ENCODE results near the gene IQGAP2.
"Not testable (repeated sequence)": the region's sequence is repeated elsewhere in the genome, so short reads cannot be mapped to it uniquely, and the experiment has no call there.

IQGAP2 gene

DNA sequence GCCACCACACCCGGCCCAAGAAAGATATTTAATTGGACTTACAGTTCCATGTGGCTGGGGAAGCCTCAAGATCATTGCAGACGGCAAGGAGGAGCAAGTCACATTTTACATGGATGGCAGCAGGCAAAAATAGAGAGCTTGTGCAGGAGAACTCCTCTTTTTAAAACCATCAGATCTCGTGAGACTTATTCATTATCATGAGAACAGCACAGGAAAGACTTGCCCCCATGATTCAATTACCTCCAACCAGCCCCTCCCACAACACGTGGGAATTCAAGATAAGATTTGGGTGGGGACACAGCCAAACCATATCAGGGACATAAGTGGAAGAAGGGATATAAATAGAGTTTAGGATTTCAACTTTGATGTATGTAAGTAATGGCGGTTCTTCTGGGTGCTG is 115.2 kb downstream of the IQGAP2 start:
- DNase-seq = not testable (repeated sequence)

DNA sequence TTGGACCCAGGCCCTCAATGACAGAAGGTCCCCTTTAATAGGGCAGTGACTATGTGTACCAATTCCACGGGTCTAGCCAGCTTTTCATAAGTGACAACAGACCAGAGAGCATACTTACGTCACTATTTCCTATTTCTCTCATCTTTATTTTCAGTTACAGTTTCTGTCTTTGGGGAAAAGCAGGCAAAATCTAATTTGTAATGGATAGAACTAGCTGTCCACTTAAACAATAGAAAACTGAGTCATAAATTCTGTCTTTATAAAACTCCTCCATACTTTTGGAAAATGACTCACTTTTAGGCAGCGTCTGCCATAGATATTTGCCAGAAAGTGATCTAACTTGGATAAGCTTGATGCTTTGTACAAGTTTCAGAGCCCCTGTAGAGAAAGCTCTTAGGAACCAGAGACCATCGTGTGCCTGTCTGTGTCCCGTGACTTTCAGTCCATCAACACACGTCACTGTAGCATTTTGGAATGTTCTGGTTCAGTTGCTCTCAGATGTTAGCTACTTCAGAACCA is 118.2 kb downstream of the IQGAP2 start:
- DNase-seq = no peak

DNA sequence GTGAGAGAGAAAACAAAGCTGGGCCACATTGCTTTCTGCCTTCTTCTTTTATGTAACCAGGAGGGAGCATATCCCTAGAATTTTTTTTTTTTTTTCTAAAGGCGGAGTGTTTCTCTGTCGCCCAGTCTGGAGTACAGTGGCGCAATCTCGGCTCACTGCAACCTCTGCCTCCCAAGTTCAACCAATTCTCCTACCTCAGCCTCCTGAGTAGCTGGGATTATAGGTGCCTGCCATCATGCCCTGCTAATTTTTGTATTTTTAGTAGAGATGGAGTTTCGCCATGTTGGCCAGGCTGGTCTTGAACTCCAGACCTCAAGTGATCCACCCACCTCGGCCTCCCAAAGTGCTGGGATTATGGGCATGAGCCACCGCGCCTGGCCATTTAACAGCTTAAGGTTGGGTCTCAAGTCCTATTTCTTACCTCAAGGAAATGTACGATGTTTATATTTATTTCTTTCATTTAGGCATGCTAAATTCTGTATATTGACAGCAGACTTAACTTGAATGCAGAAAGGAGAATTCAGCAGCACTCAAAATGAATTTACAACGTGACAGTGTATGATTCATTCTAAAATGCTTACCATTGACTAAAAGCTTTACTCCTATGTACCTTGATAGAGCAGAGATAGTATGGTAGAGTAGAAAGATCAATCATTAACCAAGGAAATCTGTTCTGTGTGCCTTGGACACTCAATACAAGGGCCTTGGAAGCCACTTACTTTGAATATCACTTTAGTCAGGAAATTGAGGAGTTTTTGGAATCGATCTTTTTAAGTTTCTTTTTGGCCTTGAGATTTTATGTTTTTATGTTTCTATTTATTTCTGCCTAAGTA is 119.2 kb downstream of the IQGAP2 start:
- no peak for DNase-seq

DNA sequence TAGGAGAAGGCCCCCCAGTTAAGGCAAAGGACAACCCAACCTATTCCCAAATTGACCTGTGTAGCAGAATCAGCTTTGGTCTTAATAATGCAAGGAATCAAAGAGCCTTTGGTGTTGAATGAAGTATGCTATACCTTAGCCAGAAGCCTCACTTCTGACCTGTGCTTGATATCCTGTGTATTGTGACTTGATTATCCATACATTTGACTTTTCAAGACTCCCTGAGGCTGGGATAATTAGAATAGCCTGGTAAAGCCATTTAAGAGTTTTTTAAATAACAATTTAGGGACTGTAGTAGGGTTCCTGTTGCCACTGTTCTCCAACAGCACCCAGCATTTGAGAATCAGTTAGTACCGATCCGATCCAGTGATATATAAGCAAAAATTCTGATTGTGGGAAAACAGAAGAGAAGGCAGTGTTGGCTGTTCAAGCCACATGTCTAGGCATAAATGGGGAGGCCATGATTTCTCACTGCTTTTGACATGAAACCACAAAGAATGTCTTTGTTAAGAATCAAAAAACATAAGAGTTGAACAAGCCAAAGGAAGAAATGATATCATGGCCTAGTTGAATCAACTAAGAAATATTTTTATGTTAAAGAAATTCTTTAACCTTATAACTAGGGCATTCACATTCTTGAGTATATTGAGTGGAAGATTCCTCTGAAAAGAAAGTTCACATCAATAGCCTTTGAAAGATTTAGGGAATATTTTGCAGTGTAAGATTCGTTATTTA is 121.2 kb downstream of the IQGAP2 start:
- DNase-seq = no peak

DNA sequence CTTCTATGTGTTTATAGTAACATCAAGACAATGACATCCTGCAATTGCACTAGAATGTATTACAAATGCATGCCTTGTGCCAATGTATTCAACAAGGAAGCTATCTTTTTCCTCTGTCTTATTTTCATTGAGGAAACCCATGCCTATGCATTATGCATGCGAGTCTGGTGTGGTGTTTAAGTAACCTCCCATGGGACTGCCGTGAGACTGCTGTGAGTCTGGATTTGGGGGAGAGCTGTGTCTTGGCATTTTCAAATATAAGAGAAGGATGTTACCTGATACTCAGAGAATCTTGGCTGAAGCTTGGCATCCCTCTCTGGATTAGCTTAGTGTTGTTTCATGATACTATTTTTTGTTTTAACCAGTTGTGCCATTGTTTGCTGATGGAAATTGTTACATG is 121.8 kb downstream of the IQGAP2 start:
- DNase-seq = no peak

DNA sequence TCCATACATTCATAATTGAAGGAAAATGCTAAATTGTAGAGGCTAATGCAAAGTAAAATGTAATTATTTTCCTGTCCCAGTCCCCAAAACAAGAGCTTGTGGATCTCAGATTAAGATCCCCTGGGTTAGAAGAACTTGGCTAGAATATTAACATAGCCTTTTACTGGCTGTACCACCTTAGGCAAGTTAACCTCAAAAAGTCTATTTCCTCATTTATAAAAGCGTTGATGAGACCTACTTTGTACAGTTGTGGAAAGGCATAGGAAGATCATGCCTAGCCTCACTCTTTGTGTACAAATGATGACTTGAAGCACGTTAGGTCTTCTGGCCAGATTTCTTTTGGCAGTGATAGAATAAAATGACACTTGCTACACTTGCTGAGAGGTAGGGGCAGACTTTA is 122.9 kb downstream of the IQGAP2 start:
- no peak for DNase-seq

DNA sequence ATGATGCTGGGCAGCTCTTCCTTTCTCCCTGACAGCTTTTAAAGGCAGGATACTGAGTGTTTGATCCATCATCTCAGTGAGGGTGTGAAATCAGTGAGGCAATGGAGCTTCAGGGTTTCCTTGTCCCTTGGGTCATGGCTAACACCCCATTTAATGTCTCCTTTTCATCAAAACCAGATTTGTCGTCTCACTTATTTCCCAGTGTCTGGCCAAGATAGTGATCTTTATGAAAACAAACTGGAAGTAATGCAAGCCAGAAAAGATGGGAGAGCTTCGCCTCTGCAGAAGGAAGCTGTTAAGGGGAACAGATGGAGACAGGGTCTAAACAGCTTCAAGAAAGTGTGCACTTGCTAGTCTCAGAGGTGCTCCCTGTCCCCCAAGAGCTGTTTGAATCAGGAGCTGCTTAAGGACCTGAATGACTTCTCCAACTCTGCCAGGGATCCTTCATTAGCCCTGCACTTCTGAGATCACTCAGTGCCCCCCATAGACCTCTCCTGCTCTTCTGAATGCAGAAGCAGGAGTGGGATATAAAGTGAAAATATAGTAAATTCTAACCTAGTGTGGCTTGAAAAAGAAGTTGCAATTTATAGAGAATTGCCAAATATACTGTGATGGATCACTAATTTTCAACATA is 124.0 kb downstream of the IQGAP2 start:
- no peak for DNase-seq

DNA sequence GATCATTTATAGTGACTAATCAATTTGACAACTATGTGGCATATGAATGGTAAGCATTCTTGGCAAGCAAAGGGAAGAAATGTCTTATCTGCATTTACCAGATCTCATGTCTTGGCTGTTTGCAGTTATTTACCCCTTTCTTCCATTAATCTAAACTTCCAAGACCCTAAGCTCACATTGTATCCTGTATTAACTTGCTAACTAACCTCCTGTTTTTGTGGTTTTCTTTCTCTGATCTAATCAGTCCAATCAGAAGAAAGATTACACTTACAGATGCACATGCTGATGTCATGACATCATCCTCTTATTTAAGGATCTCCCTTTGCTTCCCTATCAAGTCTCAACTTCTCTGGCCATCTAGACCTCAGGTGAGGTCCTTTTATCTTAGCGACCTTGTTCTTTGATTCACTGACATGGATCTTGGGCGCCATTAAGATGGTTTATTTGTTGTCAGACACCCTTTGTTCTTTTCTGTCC is 124.6 kb downstream of the IQGAP2 start:
- no peak for DNase-seq

DNA sequence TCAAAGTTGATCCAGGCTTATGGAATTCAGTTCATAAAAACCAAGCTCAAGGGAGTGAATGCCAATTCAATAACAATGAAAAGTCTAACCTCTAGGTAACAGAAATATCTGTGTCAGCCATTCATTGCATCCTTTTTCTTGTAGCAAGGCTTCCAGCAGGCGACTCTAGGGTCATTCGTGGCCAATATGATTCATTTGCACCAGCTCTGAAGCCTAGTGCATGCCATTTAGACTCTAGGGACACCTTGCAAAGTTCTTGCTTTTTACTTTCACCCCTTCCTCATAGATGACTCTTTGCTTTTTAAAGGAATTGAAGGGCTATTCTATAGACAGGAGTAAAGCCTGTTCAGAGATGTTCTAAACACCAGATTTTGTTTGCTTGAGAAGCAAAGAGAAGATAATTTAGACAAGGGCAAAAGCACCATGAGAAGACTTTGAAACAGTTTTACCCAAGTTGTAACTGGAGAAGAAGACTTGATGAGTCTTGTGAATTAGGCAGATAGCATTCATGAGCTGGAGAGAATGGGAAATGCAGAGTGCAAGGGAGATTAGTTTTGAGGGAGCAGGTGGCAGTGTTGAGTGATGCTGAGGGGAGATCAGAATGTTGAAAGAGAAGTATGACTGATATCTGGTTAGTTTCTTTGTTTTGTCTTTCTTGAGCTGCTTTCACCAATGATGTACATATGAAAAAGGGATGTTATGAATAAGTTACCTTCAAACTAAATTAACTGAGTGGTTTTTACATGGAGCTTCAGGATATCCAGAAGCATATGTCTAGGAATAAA is 125.7 kb downstream of the IQGAP2 start:
- DNase-seq = peak; percentile 12

DNA sequence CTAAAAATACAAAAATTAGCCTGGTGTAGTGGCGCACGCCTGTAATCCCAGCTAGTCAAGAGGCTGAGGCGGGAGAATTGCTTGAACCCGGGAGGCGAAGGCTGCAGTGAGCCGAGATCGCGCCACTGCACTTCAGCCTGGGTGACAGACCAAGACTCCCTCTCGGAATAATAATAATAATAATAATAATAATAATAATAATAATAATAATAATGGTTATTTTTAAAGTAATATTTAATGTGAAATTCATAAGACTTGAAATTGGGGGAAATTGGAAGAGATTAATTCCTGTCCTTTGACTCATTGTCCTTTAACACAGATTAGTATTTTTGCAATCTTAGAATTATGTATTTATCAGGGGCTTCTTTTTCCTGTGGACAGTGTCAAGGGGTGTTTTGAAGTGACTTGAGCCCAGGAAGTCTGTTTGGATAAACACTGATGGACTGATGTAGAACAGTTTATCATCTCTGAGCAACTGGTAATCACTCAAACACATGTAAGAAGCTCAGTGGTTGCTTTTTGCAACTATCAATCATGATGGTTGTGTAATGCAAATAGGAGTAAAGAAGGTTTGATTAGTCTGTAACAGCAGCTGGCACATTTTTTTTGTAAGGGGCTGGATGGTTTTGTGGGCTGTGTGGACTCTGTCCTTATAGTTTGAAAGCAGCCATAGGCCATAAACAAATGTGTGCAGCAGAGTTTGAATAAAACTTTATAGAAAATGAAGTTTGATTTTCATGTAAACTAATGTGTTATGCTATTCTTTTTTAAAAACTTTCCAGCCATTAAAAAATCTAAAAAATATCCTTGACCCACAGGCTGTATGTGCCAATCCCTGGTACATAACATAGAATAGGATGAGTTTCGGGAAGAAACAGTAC is 126.6 kb downstream of the IQGAP2 start:
- no peak for DNase-seq

DNA sequence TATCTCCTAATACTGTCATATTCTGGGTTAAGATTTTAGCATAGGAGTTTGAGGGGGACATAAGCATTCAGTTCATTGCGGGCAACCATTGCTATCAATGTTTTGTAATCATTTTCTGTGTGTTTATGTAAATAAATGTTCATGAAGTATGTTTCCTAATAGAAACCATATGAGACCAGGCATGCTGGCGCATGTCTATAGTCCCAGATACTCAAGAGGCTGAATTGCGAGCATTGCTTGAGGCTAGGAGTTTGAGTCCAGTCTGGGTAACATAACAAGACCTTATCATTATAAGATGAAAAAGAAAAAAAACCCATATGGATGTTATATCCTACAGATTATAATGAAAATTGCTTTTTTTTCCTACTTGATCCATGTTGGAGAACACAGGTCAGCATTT is 129.0 kb downstream of the IQGAP2 start:
- no peak for DNase-seq

DNA sequence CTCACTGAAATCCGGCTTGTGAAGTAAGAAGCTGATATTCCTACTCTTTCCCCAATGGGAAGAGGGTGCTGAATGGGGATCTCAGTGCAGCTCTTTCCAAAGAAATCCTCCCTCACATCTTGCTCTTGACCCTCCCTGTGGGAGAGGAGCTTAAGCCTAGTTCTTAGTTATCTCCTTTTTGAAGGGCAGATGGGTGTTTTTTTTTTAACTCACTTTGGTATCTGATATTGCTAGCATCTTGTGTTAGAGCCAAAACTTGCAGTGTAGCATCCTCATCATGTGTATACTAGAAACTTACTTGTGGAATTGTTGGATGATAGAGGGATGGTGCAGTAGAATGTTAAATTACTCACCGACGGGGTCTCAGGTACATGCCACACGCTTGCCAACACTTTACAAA is 129.9 kb downstream of the IQGAP2 start:
- DNase-seq = no peak

DNA sequence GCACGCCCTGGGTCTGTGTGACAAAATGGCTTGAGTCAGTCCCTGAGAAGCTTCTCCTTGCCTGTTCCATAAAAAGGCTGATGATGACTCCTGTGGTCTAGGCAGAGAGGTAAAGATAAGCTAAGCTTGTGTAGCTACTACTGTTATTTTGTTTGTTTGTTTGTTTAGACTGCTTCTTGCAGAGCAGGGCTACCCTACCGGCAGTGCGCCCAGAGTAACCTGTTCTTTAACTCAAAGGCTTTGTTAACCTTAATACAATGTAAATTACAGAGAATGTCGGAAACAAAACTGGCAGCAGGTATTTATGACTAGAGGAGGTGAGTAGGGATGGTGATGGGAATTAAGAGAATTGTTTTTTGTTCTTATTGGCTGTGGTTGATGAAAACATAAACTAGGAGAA is 132.5 kb downstream of the IQGAP2 start:
- DNase-seq = no peak

DNA sequence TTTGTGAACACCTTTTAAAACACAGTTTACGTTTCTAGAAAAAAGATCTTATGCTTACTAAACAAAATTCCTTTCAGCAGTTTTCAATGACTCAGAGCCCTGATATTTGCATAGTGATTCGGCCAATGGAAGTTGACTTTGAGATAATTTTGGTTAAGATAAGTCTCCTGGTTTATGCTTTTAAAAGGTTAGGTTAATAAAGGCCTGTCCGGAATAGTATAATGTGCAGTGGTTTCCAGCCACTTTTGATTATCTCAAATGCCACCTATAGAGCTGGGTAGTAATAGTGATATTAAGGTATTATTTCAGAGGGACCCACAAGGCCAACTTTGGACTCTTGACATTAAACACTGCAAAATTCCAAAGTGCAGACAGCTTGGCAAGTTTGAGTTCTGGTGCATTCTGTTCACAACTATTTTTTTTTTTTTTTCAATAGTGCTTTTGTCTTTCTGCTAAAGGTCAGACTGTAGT is 134.0 kb downstream of the IQGAP2 start:
- no peak for DNase-seq

DNA sequence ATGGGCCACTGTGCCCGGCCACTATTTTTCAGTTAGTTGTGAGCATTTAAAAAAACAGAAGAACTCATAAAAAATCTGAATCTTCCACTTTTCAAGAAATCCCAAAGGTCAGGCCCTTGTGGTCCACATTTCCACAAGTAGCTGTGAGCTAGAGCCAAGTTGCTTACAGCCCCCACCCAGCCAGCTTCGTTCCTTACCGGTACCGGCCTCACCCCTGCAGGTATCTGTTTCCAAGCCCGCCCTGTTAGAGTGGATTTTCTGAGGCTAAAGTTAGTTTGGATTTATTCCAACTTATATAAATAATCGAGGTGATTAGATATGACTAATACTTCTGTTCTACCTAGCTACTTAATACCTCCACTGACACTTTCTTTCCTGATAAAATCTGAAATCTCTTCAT is 139.2 kb downstream of the IQGAP2 start:
- no peak for DNase-seq

DNA sequence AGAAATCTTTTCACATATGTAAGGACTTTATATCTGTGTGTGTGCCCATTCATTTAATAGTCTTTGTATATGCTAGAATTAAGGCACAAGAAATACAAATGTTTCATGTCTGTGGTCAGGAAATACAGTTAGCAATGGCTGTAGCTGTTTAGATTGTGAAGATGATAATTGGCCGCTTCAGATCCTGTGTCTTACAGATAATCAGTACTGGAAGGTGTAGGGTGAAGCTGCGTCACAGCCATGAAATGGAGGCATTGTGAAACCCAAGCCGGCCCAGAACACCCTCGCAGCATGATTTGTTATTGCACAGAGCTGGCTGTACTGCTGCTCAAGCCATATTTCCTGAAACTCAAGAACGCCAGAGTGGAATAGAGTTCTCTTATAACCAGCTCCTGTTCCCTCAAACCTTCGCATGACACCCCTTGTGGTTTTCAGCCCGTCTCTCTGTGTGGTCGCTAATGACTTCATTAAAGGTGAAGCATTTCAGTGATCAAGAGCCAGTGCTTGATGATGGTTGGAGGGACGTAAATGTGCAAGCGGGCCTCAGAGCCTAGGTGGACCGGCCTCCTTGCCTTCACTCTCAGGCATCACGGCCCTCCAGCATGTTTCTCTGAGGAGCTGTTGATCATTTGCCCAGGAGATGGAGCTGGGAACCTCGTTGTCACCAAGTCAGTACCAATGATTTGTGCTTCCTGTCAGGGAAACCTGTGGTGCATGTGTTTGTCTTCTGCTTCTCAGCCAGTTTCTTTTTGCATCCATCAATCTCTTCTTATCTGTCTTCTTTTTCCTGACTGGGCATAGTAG is 140.0 kb downstream of the IQGAP2 start:
- DNase-seq = peak; percentile 72

DNA sequence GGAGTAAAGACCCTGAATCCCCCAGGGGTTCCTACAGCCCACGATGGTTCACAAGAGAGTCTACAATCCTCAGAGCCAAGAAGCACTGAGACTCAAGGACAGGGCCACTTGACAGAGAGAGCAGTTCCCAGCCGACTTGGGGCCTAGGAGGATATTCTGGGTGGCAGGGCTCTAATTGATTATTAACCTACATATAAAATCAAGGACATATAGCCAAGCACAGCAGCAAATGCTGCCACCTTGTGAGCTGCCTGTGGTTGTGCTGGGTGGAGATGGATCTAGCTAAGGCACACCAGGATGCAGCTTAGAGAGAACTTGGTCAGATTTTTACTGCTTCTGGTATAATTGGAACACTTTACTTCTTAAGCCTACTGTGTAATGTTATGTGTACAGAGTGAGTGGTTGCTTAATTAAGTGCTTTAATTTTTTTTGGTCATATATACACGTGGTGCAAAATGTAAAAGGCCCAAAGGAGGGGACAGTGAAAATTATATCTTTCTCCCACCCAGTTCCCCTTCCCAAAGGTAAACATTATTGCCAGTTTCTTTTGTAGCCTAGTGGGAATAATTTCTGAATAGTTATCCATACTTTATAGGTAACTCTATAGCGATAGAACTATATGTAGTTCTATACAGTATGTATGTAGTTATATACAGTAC is 141.3 kb downstream of the IQGAP2 start:
- DNase-seq = peak; percentile 66

DNA sequence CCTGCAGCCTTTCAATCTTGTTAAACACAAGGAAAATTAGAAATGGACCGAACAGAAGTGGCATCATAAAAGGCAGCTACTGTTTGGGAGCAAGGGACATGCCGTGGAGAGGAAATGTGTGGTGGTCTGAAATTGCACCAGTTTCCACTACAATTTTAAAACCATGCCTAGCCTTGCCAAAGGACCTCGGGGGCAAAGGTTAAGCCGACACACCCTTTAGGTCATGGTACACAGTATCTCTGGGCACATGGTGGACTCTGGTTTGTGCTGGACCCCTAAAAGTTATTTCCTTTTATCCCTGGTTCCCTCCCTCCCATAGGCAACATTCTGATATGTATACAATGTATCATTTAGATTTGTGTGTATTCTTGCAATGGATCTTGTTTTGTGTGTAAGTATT is 142.1 kb downstream of the IQGAP2 start:
- no peak for DNase-seq

DNA sequence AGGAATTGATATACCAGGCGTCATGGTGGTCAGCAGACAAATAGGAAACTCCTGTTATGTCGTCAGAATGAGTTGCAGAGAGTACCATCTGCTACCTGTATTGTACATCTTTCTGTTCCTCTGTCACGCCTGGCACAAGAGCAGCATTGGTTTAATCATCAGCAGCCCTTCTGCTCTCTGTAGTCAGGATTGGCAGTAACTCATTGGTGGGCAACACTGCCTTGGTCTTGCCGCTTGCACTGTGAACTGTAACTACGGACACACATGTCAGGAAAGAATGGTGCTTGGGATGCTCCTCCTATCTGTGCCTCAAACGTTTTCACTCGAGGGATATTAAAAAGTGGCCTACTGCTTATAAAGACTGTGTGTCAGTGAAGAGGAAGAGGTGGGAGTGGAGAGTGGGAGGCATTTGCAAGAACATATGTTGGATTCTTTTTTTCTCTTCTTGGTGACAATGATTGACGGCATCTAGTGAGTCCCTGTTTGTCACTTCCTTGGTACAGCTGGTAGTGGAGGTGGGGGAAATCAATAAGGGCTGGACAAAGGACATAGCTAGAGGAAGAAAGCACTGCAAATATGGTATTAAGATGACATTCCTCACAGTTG is 143.5 kb downstream of the IQGAP2 start:
- peak; percentile 7 for DNase-seq
